ENCODE results near the gene MYOM1. TPM values are rescaled to one million over a fixed set of nuclear protein-coding genes. Genes with fewer than 3 reads are reported as not detected.

MYOM1 gene
- total RNA-seq, 2 experiments from 2014 or later: 0.74 to 1.5 TPM

DNA sequence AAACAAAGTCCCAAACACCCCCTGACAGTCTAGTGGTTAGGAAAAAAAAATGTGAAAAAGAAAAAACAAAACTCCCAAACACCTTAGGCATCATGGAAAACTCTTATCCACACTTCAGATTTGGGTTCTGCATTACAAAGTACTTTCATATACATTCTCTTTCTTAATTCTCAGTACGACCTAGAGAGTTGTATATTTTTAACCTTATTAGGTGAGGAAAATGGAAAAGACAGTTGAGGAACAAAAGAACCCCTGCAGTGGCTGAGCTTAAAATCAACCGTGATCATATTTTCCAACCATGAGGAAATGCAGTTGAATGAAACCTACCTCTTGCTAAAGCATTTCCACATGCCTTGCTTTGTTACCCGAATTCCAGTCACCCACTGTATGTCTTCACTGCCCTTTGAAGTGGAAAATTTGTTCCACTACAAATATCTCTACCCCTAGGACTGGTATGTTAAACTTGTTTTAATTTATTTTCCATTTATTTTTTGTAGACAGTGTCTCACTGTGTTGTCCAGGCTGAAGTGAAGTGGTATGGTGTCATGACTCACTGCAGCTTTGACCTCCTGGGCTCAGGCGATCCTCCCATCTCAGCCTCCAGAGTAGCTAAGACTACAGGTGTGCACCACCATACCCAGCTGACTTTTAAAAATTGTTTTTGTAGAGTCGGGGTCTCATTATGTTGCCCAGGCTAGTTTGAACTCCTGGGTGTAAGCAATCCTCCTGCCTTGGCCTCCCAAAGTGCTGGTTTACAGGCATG is 149.9 kb downstream of the MYOM1 start:
- Histone ChIP-seq H3K4me1 (ENCODE audit: insufficient read depth, low read length) (peaks cover 20% of the 10 kb centered on the region), H3K9me3 (ENCODE audit: control insufficient read depth in 1 of 2, insufficient read depth in 1 of 2, low read length in 2 of 2) (no peaks in the 10 kb centered on the region), H3K27me3 (ENCODE audit: control insufficient read depth in 1 of 2, insufficient read depth in 2 of 2, low read length in 2 of 2) (no peaks in the 10 kb centered on the region), H3K36me3 (ENCODE audit: insufficient read depth, low read length) (no peaks in the 10 kb centered on the region), H3K27ac (ENCODE audit: low read depth in 1 of 2, low read length in 2 of 2) (no peak overlapping the region), H3K4me3 (ENCODE audit: low read length) (no peak overlapping the region)
- TF ChIP-seq, protein P1, sequence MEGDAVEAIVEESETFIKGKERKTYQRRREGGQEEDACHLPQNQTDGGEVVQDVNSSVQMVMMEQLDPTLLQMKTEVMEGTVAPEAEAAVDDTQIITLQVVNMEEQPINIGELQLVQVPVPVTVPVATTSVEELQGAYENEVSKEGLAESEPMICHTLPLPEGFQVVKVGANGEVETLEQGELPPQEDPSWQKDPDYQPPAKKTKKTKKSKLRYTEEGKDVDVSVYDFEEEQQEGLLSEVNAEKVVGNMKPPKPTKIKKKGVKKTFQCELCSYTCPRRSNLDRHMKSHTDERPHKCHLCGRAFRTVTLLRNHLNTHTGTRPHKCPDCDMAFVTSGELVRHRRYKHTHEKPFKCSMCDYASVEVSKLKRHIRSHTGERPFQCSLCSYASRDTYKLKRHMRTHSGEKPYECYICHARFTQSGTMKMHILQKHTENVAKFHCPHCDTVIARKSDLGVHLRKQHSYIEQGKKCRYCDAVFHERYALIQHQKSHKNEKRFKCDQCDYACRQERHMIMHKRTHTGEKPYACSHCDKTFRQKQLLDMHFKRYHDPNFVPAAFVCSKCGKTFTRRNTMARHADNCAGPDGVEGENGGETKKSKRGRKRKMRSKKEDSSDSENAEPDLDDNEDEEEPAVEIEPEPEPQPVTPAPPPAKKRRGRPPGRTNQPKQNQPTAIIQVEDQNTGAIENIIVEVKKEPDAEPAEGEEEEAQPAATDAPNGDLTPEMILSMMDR (IDR thresholded peaks at IDR 0.05): no peak
- DNase-seq (peak in 1 of 14 experiments; percentile 21), ATAC-seq (ENCODE audit: poor library complexity) (no peak)
- peak overlapping the region; percentile 6 for H3K4me3 Mint-ChIP-seq
- peak overlapping the region; percentile 27 for H3K27ac Mint-ChIP-seq
- H3K36me3 Mint-ChIP-seq (ENCODE audit: low read depth): no peaks in the 10 kb centered on the region
- POLR2A ChIA-PET: interaction anchor here (0.6 to 1.1 kb wide), 2 partner anchors 9 to 39 kb away, joined by 3 to 5 read pairs; no protein-coding TSS in a partner anchor
- no peaks in the 10 kb centered on the region for H3K9me3 Mint-ChIP-seq
- intact Hi-C loops (cut with DNase I, micrococcal nuclease): loop anchor here (5.0 kb wide), 3 partner anchors 57 to 138 kb away; no protein-coding TSS in a partner anchor
- no peaks in the 10 kb centered on the region for H3K27me3 Mint-ChIP-seq
- H3K4me1 Mint-ChIP-seq (ENCODE audit: low read depth): peaks cover 42% of the 10 kb centered on the region
- CTCF ChIA-PET: interaction anchor here (1.2 kb wide), 1 partner anchor 41 kb away, joined by 3 read pairs; no protein-coding TSS in a partner anchor

DNA sequence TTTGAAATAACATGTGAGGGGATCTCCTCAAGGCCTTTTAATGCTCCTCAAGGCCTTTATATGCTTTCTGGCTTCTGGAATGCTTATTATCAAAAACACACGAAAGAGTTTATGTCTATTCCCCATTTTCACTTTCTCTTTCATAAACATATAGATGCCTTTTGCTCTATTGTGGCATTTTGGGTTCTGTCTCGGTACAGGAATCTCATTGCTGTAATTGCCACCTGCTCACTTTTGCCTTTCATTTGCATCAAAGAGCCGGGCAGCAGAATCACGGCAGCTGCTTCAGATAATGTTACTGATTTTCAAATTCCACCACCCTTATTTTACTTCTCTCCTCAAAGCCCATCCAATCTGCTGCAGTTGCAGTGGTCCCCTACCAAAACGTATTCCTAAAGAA is 152.0 kb downstream of the MYOM1 start:
- Histone ChIP-seq H3K36me3 (ENCODE audit: insufficient read depth, low read length) (no peaks in the 10 kb centered on the region), H3K9me3 (ENCODE audit: control insufficient read depth in 1 of 2, insufficient read depth in 1 of 2, low read length in 2 of 2) (no peaks in the 10 kb centered on the region), H3K4me1 (ENCODE audit: insufficient read depth, low read length) (peaks cover 23% of the 10 kb centered on the region), H3K4me3 (ENCODE audit: low read length) (no peak overlapping the region), H3K27me3 (ENCODE audit: control insufficient read depth in 1 of 2, insufficient read depth in 2 of 2, low read length in 2 of 2) (no peaks in the 10 kb centered on the region), H3K27ac (ENCODE audit: low read depth in 1 of 2, low read length in 2 of 2) (peak overlapping the region in 1 of 2 donors; percentile 4)
- POLR2A ChIA-PET: no interaction called here
- DNase-seq (peak in 2 of 14 experiments; percentile 20 to 37), ATAC-seq (ENCODE audit: poor library complexity) (no peak)
- Mint-ChIP-seq H3K4me3 (peak overlapping the region; percentile 75), H3K27me3 (no peaks in the 10 kb centered on the region), H3K36me3 (ENCODE audit: low read depth) (no peaks in the 10 kb centered on the region), H3K27ac (peak overlapping the region; percentile 75), H3K9me3 (no peaks in the 10 kb centered on the region), H3K4me1 (ENCODE audit: low read depth) (peaks cover 47% of the 10 kb centered on the region)
- CTCF ChIA-PET: no interaction called here
- TF ChIP-seq, protein P1 (IDR thresholded peaks at IDR 0.05): no peak
- intact Hi-C loops (cut with DNase I, micrococcal nuclease): loop anchor here (5.0 kb wide), 3 partner anchors 60 to 135 kb away; no protein-coding TSS in a partner anchor

- intact Hi-C loops (cut with DNase I, micrococcal nuclease): loop anchor here (5.0 kb wide), 3 partner anchors 60 to 135 kb away; no protein-coding TSS in a partner anchor
- ATAC-seq (ENCODE audit: poor library complexity) (no peak), DNase-seq (peak in 1 of 14 experiments; percentile 17)
- H3K9me3 Mint-ChIP-seq: no peaks in the 10 kb centered on the region
- H3K27ac Mint-ChIP-seq: peak overlapping the region; percentile 75
- no peaks in the 10 kb centered on the region for H3K27me3 Mint-ChIP-seq
- POLR2A ChIA-PET: no interaction called here
- peak overlapping the region; percentile 75 for H3K4me3 Mint-ChIP-seq
- H3K4me1 Mint-ChIP-seq (ENCODE audit: low read depth): peaks cover 52% of the 10 kb centered on the region
- no peaks in the 10 kb centered on the region for H3K36me3 ChIP-seq (ENCODE audit: insufficient read depth, low read length)
- peak overlapping the region in 1 of 2 donors; percentile 4 for H3K27ac ChIP-seq (ENCODE audit: low read depth in 1 of 2, low read length in 2 of 2)
- CTCF ChIA-PET: no interaction called here
- no peaks in the 10 kb centered on the region for H3K36me3 Mint-ChIP-seq (ENCODE audit: low read depth)
- H3K4me3 ChIP-seq (ENCODE audit: low read length): no peak overlapping the region
- H3K4me1 ChIP-seq (ENCODE audit: insufficient read depth, low read length): peaks cover 27% of the 10 kb centered on the region
- H3K9me3 ChIP-seq (ENCODE audit: control insufficient read depth in 1 of 2, insufficient read depth in 1 of 2, low read length in 2 of 2): no peaks in the 10 kb centered on the region
- H3K27me3 ChIP-seq (ENCODE audit: control insufficient read depth in 1 of 2, insufficient read depth in 2 of 2, low read length in 2 of 2): no peaks in the 10 kb centered on the region
- TF ChIP-seq, protein P1 (IDR thresholded peaks at IDR 0.05): no peak
Observed at GRCh38 chr18:3067165-3067661, 152.6 kb downstream of the MYOM1 start.

Data from CD4-positive, alpha-beta T cell (primary cell).